Omental fat pad (tissue), 4 donors: Measurements from ENCODE around the gene GPN2. TPM values are rescaled to one million over a fixed set of nuclear protein-coding genes. Genes with fewer than 3 reads are reported as not detected.

Source experiments
- ATAC-seq: fragments of 150-250 bp; one replicate; pipeline ENCODE4 v1.9.1; 2016; ENCODE audit warnings: mild to moderate bottlenecking, moderate library complexity; ENCODE audit not compliant: low FRiP score
- DNase-seq: peaks from one replicate; pipeline ENCODE4 v3.0.0-alpha.2; 2019; ENCODE audit warnings: low spot score
- CTCF ChIP-seq, 3 donors: fragments of 450-650 bp; IDR thresholded peaks; one replicate each; pipeline ENCODE4 v1.5.1; 2016 to 2017; ENCODE audit warnings: antibody characterized with exemption in 3 of 3, mild to moderate bottlenecking in 3 of 3, moderate library complexity in 2 of 3
- total RNA-seq, 4 donors: library from RNA; depleted of rRNA; stranded (reverse); fragments of >200 nt; gene quantifications; one replicate each; pipeline ENCODE4 v1.1.0, GENCODE V29; 2016

GPN2 gene
- total RNA-seq, 4 donors from 2014 or later = 9.4 to 18.0 (median 11.0) TPM

GRCh38 chr1:26863685-26864077 lies 26.4 kb downstream of the GPN2 start:
- no peak for DNase-seq
- no peak for TF ChIP-seq CTCF (IDR thresholded peaks at IDR 0.05)

GRCh38 chr1:26862781-26863684 lies 27.1 kb downstream of the GPN2 start, which contains the start of gene SFN:
Gene SFN, plus strand, starts transcription at chr1:26863149. Its CDS starts 64 bp downstream, at chr1:26863213.
- no peak for DNase-seq
- ATAC-seq = no peak
- TF ChIP-seq CTCF (IDR thresholded peaks at IDR 0.05) = no peak

More at GRCh38 chr1:26863685-26864077, 26.4 kb downstream of the GPN2 start:
- ATAC-seq = no peak

GRCh38 chr1:26861889-26862378 lies 28.1 kb downstream of the GPN2 start:
- no peak for TF ChIP-seq CTCF (IDR thresholded peaks at IDR 0.05)
- no peak for ATAC-seq
- DNase-seq = no peak

- DNase-seq (no peak), ATAC-seq (no peak)
- no peak for TF ChIP-seq CTCF (IDR thresholded peaks at IDR 0.05)
Observed at GRCh38 chr1:26861286-26861701, 28.8 kb downstream of the GPN2 start.

- ATAC-seq (no peak), DNase-seq (no peak)
- TF ChIP-seq CTCF (IDR thresholded peaks at IDR 0.05) = no peak
Observed at GRCh38 chr1:26858891-26859640, 31.0 kb downstream of the GPN2 start.

- ATAC-seq = no peak
- DNase-seq = no peak
- no peak for TF ChIP-seq CTCF (IDR thresholded peaks at IDR 0.05)
Observed at GRCh38 chr1:26858160-26858559, 31.9 kb downstream of the GPN2 start.
